GM12892 (cell line): Measurements from ENCODE around the gene ATG10.

Experiments used
- POLR2A ChIP-seq: IDR thresholded peaks from 2 replicates; pipeline ENCODE4 v1.6.1; 2011; ENCODE audit warnings: low read depth, low read length, control low read depth
- POLR2AphosphoS5 ChIP-seq: IDR thresholded peaks from 2 replicates; pipeline ENCODE4 v1.6.1; 2011; ENCODE audit warnings: low read depth, low read length, control low read depth

GRCh38 chr5:82182662-82183061 is 210.8 kb downstream of the ATG10 start:
- TF ChIP-seq POLR2A (no peak), POLR2AphosphoS5 (no peak)
